Neural cell (in vitro differentiated cells): ENCODE measurements around the gene KCTD16.

Experiments used
- EP300 ChIP-seq: fragments of 450-650 bp; conservative IDR thresholded peaks from 2 replicates; pipeline ENCODE4 v1.6.1; 2014; ENCODE audit warnings: antibody characterized with exemption, mild to moderate bottlenecking, moderate library complexity; ENCODE audit not compliant: poor library complexity, severe bottlenecking
- EZH2 ChIP-seq: fragments of 200-600, 300-800 bp; shearing (Covaris generic), sonication (generic); IDR thresholded peaks from 2 replicates; pipeline ENCODE4 v1.6.1; 2014; ENCODE audit warnings: antibody characterized with exemption, low read length, borderline replicate concordance, mild to moderate bottlenecking; ENCODE audit not compliant: insufficient read depth, poor library complexity, severe bottlenecking
- MXI1 ChIP-seq: fragments of 450-650 bp; conservative IDR thresholded peaks from 2 replicates; pipeline ENCODE4 v1.6.1; 2014; ENCODE audit warnings: antibody characterized with exemption, mild to moderate bottlenecking; ENCODE audit not compliant: poor library complexity, severe bottlenecking
- POLR2AphosphoS5 ChIP-seq: IDR thresholded peaks from 2 replicates; pipeline ENCODE4 v1.6.1; 2012
- RAD21 ChIP-seq: fragments of 450-650 bp; conservative IDR thresholded peaks from 2 replicates; pipeline ENCODE4 v1.6.1; 2014; ENCODE audit warnings: antibody characterized with exemption, mild to moderate bottlenecking, moderate library complexity
- SMC3 ChIP-seq: fragments of 450-650 bp; conservative IDR thresholded peaks from 2 replicates; pipeline ENCODE4 v1.6.1; 2014; ENCODE audit warnings: antibody characterized with exemption, mild to moderate bottlenecking, moderate library complexity; ENCODE audit not compliant: poor library complexity
- TAF1 ChIP-seq: IDR thresholded peaks from 2 replicates; pipeline ENCODE4 v1.6.1; 2012; ENCODE audit warnings: low read depth
- TF ChIP-seq, protein P1 (sequence below): fragments of 450-650 bp; IDR thresholded peaks from 2 replicates; pipeline ENCODE4 v1.5.1; 2014; ENCODE audit warnings: antibody characterized with exemption, mild to moderate bottlenecking, moderate library complexity; ENCODE audit not compliant: poor library complexity, severe bottlenecking
- TF ChIP-seq, protein P2 (sequence below): IDR thresholded peaks from 2 replicates; pipeline ENCODE4 v1.6.1; 2012; ENCODE audit warnings: borderline replicate concordance

DNA sequence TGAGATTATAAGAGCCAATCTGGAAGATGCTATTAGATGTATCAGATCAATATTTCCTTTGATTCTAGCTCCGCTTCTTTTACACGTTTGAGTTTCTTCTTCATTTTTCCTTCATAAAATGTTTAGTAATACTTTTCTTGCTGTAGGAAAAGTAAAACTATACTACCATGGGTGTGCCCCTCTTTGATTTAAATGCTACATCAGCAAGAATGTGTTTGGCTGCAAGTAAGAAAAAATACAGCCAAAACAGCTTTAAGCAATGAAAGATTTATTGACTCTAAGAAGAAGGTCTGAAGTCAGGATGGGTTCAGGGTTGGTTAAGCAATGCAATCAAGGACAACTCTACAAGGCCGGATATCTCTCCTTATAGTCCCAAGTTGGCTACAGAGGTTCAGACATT, 126.4 kb downstream of the KCTD16 start:
- TF ChIP-seq, protein P1, sequence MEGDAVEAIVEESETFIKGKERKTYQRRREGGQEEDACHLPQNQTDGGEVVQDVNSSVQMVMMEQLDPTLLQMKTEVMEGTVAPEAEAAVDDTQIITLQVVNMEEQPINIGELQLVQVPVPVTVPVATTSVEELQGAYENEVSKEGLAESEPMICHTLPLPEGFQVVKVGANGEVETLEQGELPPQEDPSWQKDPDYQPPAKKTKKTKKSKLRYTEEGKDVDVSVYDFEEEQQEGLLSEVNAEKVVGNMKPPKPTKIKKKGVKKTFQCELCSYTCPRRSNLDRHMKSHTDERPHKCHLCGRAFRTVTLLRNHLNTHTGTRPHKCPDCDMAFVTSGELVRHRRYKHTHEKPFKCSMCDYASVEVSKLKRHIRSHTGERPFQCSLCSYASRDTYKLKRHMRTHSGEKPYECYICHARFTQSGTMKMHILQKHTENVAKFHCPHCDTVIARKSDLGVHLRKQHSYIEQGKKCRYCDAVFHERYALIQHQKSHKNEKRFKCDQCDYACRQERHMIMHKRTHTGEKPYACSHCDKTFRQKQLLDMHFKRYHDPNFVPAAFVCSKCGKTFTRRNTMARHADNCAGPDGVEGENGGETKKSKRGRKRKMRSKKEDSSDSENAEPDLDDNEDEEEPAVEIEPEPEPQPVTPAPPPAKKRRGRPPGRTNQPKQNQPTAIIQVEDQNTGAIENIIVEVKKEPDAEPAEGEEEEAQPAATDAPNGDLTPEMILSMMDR, result no peak
- TF ChIP-seq, protein P2, sequence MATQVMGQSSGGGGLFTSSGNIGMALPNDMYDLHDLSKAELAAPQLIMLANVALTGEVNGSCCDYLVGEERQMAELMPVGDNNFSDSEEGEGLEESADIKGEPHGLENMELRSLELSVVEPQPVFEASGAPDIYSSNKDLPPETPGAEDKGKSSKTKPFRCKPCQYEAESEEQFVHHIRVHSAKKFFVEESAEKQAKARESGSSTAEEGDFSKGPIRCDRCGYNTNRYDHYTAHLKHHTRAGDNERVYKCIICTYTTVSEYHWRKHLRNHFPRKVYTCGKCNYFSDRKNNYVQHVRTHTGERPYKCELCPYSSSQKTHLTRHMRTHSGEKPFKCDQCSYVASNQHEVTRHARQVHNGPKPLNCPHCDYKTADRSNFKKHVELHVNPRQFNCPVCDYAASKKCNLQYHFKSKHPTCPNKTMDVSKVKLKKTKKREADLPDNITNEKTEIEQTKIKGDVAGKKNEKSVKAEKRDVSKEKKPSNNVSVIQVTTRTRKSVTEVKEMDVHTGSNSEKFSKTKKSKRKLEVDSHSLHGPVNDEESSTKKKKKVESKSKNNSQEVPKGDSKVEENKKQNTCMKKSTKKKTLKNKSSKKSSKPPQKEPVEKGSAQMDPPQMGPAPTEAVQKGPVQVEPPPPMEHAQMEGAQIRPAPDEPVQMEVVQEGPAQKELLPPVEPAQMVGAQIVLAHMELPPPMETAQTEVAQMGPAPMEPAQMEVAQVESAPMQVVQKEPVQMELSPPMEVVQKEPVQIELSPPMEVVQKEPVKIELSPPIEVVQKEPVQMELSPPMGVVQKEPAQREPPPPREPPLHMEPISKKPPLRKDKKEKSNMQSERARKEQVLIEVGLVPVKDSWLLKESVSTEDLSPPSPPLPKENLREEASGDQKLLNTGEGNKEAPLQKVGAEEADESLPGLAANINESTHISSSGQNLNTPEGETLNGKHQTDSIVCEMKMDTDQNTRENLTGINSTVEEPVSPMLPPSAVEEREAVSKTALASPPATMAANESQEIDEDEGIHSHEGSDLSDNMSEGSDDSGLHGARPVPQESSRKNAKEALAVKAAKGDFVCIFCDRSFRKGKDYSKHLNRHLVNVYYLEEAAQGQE, result no peak
- TF ChIP-seq POLR2AphosphoS5 (no peak), EP300 (no peak), EZH2 (no peak), TAF1 (no peak), RAD21 (no peak), SMC3 (no peak), MXI1 (no peak)
